Smooth muscle cell (in vitro differentiated cells): ENCODE data around the gene RILPL1. TPM values are rescaled to one million over a fixed set of nuclear protein-coding genes. Genes with fewer than 3 reads are reported as not detected.

Source experiments
- DNase-seq: peaks from one replicate; lab custom pipeline; 2025; ENCODE audit not compliant: unreplicated experiment; lab: John Stamatoyannopoulos, UW
- H2AFZ ChIP-seq: fragments of 200-600 bp; sonication (generic); 2 replicates; pipeline ENCODE4 v1.6.0; 2016; ENCODE audit warnings: antibody characterized with exemption, low read depth, mild to moderate bottlenecking
- H3F3A ChIP-seq: fragments of 200-600 bp; sonication (generic); 2 replicates; pipeline ENCODE4 v1.6.0; 2017; ENCODE audit warnings: antibody characterized with exemption, low read depth
- H3K27ac ChIP-seq: fragments of 200-600 bp; sonication (generic); 2 replicates; pipeline ENCODE4 v1.5.1; 2016; ENCODE audit warnings: low read depth, mild to moderate bottlenecking
- H3K27me3 ChIP-seq: fragments of 200-600 bp; sonication (generic); 2 replicates; pipeline ENCODE4 v1.6.1; 2016; ENCODE audit warnings: low read depth, mild to moderate bottlenecking
- H3K36me3 ChIP-seq: fragments of 200-600 bp; sonication (generic); 2 replicates; pipeline ENCODE4 v1.5.1; 2016; ENCODE audit warnings: low read depth
- H3K4me1 ChIP-seq: fragments of 200-600 bp; sonication (generic); 2 replicates; pipeline ENCODE4 v1.5.1; 2016; ENCODE audit warnings: low read depth
- H3K4me2 ChIP-seq: fragments of 200-600 bp; sonication (generic); 2 replicates; pipeline ENCODE4 v1.6.0; 2016; ENCODE audit warnings: mild to moderate bottlenecking
- H3K4me3 ChIP-seq: fragments of 200-600 bp; sonication (generic); 2 replicates; pipeline ENCODE4 v1.5.1; 2016; ENCODE audit warnings: mild to moderate bottlenecking
- H3K79me2 ChIP-seq: fragments of 200-600 bp; sonication (generic); 2 replicates; pipeline ENCODE4 v1.6.0; 2016; ENCODE audit warnings: low read depth, mild to moderate bottlenecking
- H3K9ac ChIP-seq: fragments of 200-600 bp; sonication (generic); 2 replicates; pipeline ENCODE4 v1.6.0; 2016; ENCODE audit warnings: low read depth
- H3K9me3 ChIP-seq: fragments of 200-600 bp; sonication (generic); replicated peaks from 2 replicates; pipeline ENCODE4 v1.5.1; 2016; ENCODE audit warnings: low read depth
- H4K20me1 ChIP-seq: fragments of 200-600 bp; sonication (generic); 2 replicates; pipeline ENCODE4 v1.6.0; 2016; ENCODE audit warnings: low read depth
- CTCF ChIP-seq: fragments of 200-600 bp; sonication (generic); IDR thresholded peaks from 2 replicates; pipeline ENCODE4 v1.5.1; 2017; ENCODE audit warnings: borderline replicate concordance, mild to moderate bottlenecking, antibody characterized with exemption; ENCODE audit not compliant: insufficient read depth, poor library complexity, severe bottlenecking
- WGBS: methylation state at CpG from one replicate; pipeline ENCODE4 v1.1.7; 2016; ENCODE audit warnings: low lambda C conversion rate; 5-methylcytosine and 5-hydroxymethylcytosine counted together
- polyA plus RNA-seq: library from polyadenylated mRNA; unstranded; fragments of >200 nt; fragmentation: Nextera tagmentation; extraction: Ambion mirVana; gene quantifications from 2 replicates; pipeline ENCODE4 v1.2.1, GENCODE V29; 2016
- total RNA-seq: library from RNA; depleted of rRNA; stranded (reverse); fragments of >200 nt; gene quantifications from 2 replicates; pipeline ENCODE4 v1.2.3, GENCODE V29; 2014

RILPL1 gene
- total and polyA plus RNA-seq, 2 experiments from 2014 or later = 17.9 to 29.8 TPM

GRCh38 chr12:123524378-123524777 lies 9.1 kb downstream of the RILPL1 start:
- Histone ChIP-seq H3K4me2 (no peak overlapping the region), H3K9ac (no peak overlapping the region), H3K4me3 (no peak overlapping the region), H4K20me1 (peaks cover 5% of the 10 kb centered on the region), H3F3A (no peaks in the 10 kb centered on the region), H3K79me2 (peaks cover 10% of the 10 kb centered on the region), H2AFZ (no peak overlapping the region), H3K4me1 (no peaks in the 10 kb centered on the region), H3K27me3 (no peaks in the 10 kb centered on the region), H3K9me3 (no peaks in the 10 kb centered on the region), H3K27ac (no peak overlapping the region), H3K36me3 (no peaks in the 10 kb centered on the region)
- TF ChIP-seq CTCF = no peak
- no peak for DNase-seq
- 98% methylated on average over 7 of the region's 7 CpGs for whole genome bisulfite sequencing

GRCh38 chr12:123523518-123523917 lies 10.0 kb downstream of the RILPL1 start:
- Histone ChIP-seq H4K20me1 (peaks cover 5% of the 10 kb centered on the region), H2AFZ (no peak overlapping the region), H3K9ac (no peak overlapping the region), H3K36me3 (no peaks in the 10 kb centered on the region), H3K9me3 (no peaks in the 10 kb centered on the region), H3F3A (no peaks in the 10 kb centered on the region), H3K27me3 (no peaks in the 10 kb centered on the region), H3K4me3 (no peak overlapping the region), H3K79me2 (peaks cover 10% of the 10 kb centered on the region), H3K4me2 (no peak overlapping the region), H3K27ac (no peak overlapping the region), H3K4me1 (no peaks in the 10 kb centered on the region)
- no peak for DNase-seq
- TF ChIP-seq CTCF = no peak
- 97% methylated on average over 10 of the region's 10 CpGs for WGBS

- WGBS = 98% methylated on average over 7 of the region's 7 CpGs
- Histone ChIP-seq H4K20me1 (peaks cover 5% of the 10 kb centered on the region), H3K9me3 (no peaks in the 10 kb centered on the region), H3K79me2 (peaks cover 7% of the 10 kb centered on the region), H3K36me3 (no peaks in the 10 kb centered on the region), H3K4me1 (no peaks in the 10 kb centered on the region), H3K27me3 (no peaks in the 10 kb centered on the region), H2AFZ (no peak overlapping the region), H3F3A (no peaks in the 10 kb centered on the region), H3K27ac (no peak overlapping the region), H3K4me3 (no peak overlapping the region), H3K4me2 (no peak overlapping the region), H3K9ac (no peak overlapping the region)
- no peak for TF ChIP-seq CTCF
- DNase-seq = no peak
These were observed 11.4 kb downstream of the RILPL1 start for GRCh38 chr12:123522164-123522563.
